ENCODE data around the gene TMEM207. TPM values are rescaled to one million over a fixed set of nuclear protein-coding genes. Genes with fewer than 3 reads are reported as not detected.
"Not testable (repeated sequence)": the region's sequence is repeated elsewhere in the genome, so short reads cannot be mapped to it uniquely, and the experiment has no call there.

The TMEM207 gene
- total RNA-seq: not detected in 2 replicates

GRCh38 chr3:190449801-190450200 lies at the start of gene TMEM207:
Gene TMEM207 (minus strand): TSS chr3:190449901. CDS start chr3:190449809, 92 bp downstream.
- intact Hi-C loops (cut with micrococcal nuclease): loop anchor here (5.0 kb wide), 1 partner anchor 248 kb away; no protein-coding TSS in a partner anchor

DNA sequence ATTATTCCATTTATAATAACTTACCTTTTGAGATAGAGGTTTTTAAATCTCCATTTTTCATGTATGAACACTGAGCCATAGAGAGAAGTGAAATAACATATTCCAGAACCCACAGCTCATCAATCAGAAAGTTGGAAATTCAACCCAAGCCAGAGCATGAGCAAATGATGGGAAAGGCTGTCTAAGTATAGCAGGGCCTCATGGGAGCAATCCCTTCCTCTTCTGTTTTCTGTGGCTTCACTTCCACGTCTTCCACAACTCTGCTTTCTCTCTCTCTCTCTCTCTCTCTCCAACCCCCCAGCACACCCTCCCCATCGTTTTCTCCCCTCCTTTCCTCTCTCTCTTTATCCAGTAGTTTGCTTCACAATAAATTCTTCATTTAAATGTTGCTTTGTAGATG lies 49.4 kb upstream of the TMEM207 start:
- intact Hi-C loops (cut with micrococcal nuclease): no loop called here

DNA sequence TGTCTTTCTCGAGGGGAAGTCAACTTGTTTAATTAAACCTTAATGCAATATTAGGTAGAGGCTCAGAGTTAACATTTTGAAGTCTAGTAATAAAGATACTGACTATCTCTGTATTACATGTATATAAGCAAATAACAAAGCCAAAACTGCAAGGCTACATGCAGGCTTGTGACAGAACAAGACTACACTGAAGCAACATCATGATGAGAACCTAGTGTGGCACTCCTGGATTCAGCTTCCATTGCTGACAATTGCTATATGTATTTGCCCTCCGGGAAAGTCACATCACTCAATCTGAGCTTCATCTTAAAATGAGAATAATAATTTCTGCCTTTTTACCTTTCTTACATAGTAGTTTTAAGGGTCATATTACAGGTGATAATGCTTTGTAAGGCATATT lies 48.6 kb upstream of the TMEM207 start:
- intact Hi-C loops (cut with micrococcal nuclease): no loop called here

- intact Hi-C loops (cut with micrococcal nuclease): no loop called here
These were observed 48.1 kb upstream of the TMEM207 start for GRCh38 chr3:190497811-190498210.

GRCh38 chr3:190496859-190497258 lies 47.2 kb upstream of the TMEM207 start:
- intact Hi-C loops (cut with micrococcal nuclease): no loop called here

DNA sequence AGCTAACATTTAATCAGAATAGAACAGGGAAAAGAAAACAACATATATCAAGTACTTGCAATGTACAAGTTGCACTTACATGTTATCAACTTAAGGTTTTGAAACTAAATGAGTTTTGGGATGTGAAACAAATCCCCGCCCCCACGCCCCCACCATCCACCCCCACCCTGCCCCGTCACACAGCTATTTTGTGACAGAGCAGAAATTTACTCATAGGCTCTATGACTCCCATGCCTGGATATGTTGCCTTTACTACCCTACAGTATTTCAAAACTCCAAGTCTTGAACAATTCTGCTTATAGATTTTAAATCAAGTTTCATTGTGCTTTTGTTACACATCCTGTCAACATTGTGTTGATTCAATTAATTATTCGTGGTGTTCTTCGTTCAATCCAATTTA lies 46.1 kb upstream of the TMEM207 start:
- intact Hi-C loops (cut with micrococcal nuclease): no loop called here

DNA sequence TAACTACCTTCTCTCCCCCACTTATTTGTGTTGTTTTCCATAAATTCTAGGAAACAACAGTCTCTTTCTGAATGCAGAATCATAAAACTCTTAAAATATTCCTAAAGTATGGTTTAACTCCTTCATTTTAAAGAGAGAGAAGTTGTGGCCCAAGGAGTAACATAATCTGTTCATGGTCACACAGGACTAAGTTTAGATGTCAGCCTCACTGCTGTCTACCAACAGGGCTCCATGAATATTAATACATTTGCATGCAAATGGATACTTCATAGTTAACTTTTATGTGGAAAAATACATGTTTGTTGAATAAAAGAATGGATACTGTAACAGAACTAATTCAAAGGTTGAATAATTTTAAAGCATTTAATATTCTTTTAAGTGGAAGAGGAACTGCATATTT lies 45.7 kb upstream of the TMEM207 start:
- intact Hi-C loops (cut with micrococcal nuclease): no loop called here

DNA sequence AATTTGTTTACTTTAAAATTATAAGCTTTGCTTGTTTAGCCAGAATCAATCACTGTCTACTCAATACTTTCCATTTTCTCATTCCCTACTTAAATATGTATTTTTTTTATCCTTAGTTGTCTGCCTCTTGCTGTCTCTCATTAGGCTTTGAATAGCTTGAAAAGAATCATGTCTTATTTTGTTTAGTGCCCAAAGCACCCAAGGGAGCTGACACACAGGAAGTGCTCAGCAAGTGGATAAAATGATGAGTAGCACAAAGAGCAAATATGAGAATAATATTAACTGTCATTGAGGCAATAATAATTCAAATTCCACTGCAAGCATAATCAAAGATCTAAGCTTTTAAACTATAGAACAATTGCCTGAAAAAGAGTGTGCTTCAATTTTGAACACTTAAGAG lies 45.2 kb upstream of the TMEM207 start:
- intact Hi-C loops (cut with micrococcal nuclease): loop anchor here (5.0 kb wide), 1 partner anchor 202 kb away; no protein-coding TSS in a partner anchor

DNA sequence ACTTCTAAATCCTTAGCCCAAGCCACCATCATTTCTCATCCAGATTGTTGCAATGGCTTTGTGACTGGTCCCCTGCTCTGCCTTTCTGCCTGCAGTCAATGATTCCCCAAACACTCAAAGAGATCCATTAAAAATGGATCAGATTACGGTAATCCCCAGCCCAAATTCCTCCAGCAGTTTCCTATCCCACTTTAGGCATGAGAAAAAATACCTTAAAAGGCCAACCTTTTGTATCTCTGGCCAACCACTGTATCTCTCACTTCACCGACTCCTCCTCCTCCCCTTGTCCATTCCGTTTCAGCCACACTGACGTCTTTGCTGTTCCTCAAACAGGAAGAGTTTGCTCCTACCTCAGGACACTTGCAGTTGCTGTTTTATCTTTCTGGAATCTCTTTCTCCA lies 43.3 kb upstream of the TMEM207 start:
- intact Hi-C loops (cut with micrococcal nuclease): loop anchor here (5.0 kb wide), 1 partner anchor 204 kb away; no protein-coding TSS in a partner anchor

DNA sequence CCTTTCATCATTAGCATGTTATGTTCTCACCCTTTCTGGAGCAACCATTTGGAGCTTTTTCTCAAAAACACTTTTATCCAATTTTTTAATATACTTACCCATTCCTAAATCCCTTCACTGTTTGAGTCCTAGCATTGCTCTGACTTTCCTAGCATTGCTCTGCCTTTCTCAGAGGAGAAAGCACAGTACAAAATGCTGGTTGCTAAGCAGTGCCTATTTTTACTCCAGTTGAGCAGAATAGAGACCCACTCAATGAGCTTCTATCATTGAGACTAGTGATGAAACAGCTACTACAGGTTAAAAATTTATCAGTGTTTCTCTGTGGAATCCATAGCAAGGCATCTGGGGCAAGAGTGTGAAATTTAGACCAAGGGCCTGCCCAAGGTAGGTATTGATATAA lies 42.4 kb upstream of the TMEM207 start:
- intact Hi-C loops (cut with micrococcal nuclease): loop anchor here (5.0 kb wide), 1 partner anchor 205 kb away; no protein-coding TSS in a partner anchor

DNA sequence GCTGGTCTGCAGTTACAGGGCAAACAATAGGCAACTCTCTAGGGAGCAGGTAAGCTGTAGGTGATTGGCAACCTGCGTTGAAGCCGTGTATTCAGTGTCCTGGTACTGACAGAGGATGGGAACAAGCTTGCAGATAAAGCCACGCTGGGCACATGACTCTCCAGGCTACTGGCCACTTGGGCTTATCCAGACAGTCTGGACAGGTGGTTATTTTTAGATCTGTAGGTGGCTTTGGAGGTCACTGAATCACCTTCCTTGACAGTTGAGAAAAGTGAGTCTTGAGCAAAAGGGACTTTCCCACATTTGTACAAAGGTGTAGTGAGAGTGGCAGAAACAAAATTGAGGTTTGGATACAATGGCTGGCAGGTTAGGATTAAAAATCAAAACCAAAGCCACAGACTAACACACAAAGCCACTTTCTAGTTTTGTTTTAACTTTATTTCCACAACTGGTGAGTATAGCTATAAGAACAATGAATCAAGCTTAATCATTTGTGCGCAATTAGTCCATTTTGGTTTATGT lies 41.9 kb upstream of the TMEM207 start:
- intact Hi-C loops (cut with micrococcal nuclease): loop anchor here (5.0 kb wide), 1 partner anchor 206 kb away; no protein-coding TSS in a partner anchor

DNA sequence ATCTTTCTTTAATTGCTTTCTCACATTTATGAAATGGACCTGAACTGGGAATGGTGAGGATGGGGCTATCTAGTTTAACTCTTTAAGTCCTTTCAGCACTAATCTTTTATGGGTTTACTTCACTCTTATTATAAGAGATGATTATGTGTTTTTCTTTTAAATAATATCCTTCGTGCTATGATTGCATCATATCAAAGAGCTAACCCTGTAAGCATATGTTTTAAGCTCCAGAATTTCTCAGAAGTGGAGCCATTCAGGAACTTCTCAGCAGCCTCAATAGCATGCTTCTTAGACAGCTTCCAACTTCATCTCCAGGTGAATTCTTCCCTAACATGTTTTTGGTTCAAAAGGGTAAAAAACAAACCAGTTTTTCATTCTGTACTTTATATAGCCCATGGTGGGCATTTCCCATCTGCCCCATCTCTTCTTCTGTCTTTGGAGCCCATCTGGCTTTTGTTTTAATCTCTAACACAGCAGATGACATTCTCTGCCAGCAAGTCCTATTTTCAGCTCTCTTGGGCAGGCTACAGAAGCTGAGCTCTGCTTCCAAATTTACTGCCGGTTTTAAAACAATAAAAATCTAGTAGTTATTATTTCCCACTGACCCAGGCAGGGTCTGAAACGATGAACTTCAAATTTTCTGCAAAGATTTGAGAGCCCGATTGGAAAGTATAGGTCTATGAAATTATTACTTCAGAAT lies 37.4 kb upstream of the TMEM207 start:
- intact Hi-C loops (cut with micrococcal nuclease): no loop called here

DNA sequence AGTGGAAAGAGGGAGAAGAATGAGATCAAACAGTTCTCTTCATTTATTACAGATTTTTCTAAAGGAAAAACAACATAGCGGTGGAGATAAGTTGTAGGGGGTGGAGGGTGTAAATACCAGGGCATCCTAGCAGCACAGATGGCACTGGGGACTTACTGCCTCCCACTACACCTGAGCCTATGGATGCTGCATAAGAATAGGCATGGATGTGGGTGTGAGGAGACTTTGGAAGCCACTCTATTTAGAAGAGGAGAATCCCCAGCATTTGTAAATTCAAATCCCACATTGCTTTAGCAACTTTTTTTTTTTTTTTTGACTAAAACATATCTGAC lies 36.8 kb upstream of the TMEM207 start:
- intact Hi-C loops (cut with micrococcal nuclease): no loop called here

GRCh38 chr3:190485830-190486532 lies 36.3 kb upstream of the TMEM207 start:
- intact Hi-C loops (cut with micrococcal nuclease): no loop called here

DNA sequence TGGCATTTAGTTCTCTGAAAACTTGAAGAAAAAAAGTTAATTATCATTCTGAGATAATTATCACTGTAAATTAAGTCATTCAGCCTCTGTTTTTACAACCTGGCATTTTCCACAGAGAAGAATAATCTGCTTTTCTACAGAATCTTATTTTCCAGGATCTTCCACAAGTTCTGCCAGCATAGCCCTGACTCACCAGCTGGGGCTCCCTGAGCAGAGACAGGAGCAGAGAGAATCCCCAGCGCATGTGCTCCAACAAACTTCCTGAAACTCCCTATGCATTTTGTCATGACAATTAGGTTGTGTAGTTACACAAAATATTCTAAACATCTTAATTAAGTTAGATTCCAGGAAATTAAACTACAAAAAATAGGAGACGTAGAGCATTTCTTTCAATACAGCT lies 32.1 kb upstream of the TMEM207 start:
- intact Hi-C loops (cut with micrococcal nuclease): no loop called here

GRCh38 chr3:190473261-190473660 lies 23.6 kb upstream of the TMEM207 start:
- intact Hi-C loops (cut with micrococcal nuclease): not testable (repeated sequence)

GRCh38 chr3:190467922-190468321 lies 18.2 kb upstream of the TMEM207 start:
- intact Hi-C loops (cut with micrococcal nuclease): no loop called here

- intact Hi-C loops (cut with micrococcal nuclease): no loop called here
These were observed 8.3 kb upstream of the TMEM207 start for GRCh38 chr3:190458040-190458439.

GRCh38 chr3:190456770-190457169 lies 7.1 kb upstream of the TMEM207 start:
- intact Hi-C loops (cut with micrococcal nuclease): no loop called here

DNA sequence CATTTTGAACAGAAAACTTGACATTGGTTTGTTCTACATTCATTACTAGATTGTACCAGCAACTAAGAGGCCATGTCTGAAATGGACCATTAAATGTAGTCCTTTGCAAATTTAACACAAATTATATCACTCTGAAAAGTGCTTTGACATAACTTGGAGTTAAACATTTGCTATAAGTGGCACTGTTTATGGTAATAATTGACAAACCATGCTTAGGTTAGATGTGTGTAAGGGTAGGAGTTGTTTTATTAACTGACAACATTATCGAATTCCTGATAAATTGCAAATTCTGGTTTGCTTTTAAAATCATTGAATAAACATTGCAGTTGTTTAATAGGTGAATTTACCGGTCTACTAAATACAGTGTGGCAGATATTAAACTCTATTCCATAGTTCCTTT lies 6.1 kb upstream of the TMEM207 start:
- intact Hi-C loops (cut with micrococcal nuclease): no loop called here

GRCh38 chr3:190448256-190448655 lies 1.4 kb downstream of the TMEM207 start:
- intact Hi-C loops (cut with micrococcal nuclease): loop anchor here (5.0 kb wide), 1 partner anchor 249 kb away; no protein-coding TSS in a partner anchor

GRCh38 chr3:190446573-190447279 lies 3.0 kb downstream of the TMEM207 start:
- intact Hi-C loops (cut with micrococcal nuclease): loop anchor here (5.0 kb wide), 1 partner anchor 251 kb away; no protein-coding TSS in a partner anchor

Data from T-helper 1 cell treated with Interleukin-12 subunit alpha and Interleukin-12 subunit beta and Interleukin-4 antibody, amounts not matched to agents 30 ng/mL and 1 ng/mL, for 36 hours (primary cell).